Activated CD8-positive, alpha-beta memory T cell treated with anti-CD3 and anti-CD28 coated beads, Interleukin-2, amount 10 ng/mL, durations not matched to agents 7 days and 5 days (primary cell): ENCODE results near the gene FASTK. TPM values are rescaled to one million over a fixed set of nuclear protein-coding genes. Genes with fewer than 3 reads are reported as not detected.
"Not testable (repeated sequence)": the region's sequence is repeated elsewhere in the genome, so short reads cannot be mapped to it uniquely, and the experiment has no call there.

Experiments used
- ATAC-seq: fragments of 150-1000 bp; cut with Tn5 transposase; one replicate; pipeline ENCODE4 v1.10.0; 2021; ENCODE audit warnings: moderate library complexity
- CTCF ChIA-PET: fragments of 350-600 bp; sonication (Branson Sonifier 250); formaldehyde crosslinking; loops from one replicate; lab custom pipeline; 2021; ENCODE audit warnings: antibody characterized with exemption; lab: Charles Lee
- DNase-seq: peaks from one replicate; pipeline ENCODE4 v3.0.0-alpha.2; 2020
- H3K27ac Mint-ChIP-seq: one replicate; pipeline ENCODE4 v1.8.0; 2021; ENCODE audit warnings: mild to moderate bottlenecking, mixed read lengths
- H3K27me3 Mint-ChIP-seq: one replicate; pipeline ENCODE4 v1.8.0; 2021; ENCODE audit warnings: mixed read lengths
- H3K36me3 Mint-ChIP-seq: one replicate; pipeline ENCODE4 v1.8.0; 2021; ENCODE audit warnings: mild to moderate bottlenecking, mixed read lengths
- H3K4me1 Mint-ChIP-seq: one replicate; pipeline ENCODE4 v1.8.0; 2021; ENCODE audit warnings: mixed read lengths
- H3K4me3 Mint-ChIP-seq: one replicate; pipeline ENCODE4 v1.8.0; 2021; ENCODE audit warnings: mild to moderate bottlenecking, moderate library complexity, mixed read lengths
- H3K9me3 Mint-ChIP-seq: one replicate; pipeline ENCODE4 v1.8.0; 2022; ENCODE audit warnings: low read depth, mixed read lengths
- total RNA-seq, 2 experiments: library from RNA; stranded (reverse); gene quantifications; one replicate each; pipeline ENCODE4 v1.2.3, GENCODE V29; 2021

The FASTK gene
- total RNA-seq, 2 experiments from 2014 or later: 77.7 to 79.5 TPM

- Mint-ChIP-seq H3K4me1 (peaks cover 20% of the 10 kb centered on the region), H3K9me3 (no peaks in the 10 kb centered on the region), H3K27ac (no peak overlapping the region), H3K4me3 (no peak overlapping the region), H3K36me3 (no peaks in the 10 kb centered on the region), H3K27me3 (peaks cover 9% of the 10 kb centered on the region)
- ATAC-seq (no peak), DNase-seq (no peak)
- CTCF ChIA-PET: interaction anchor here (0.8 kb wide), 1 partner anchor 71 kb away, joined by 3 read pairs; no protein-coding TSS in a partner anchor
Measured at GRCh38 chr7:151053096-151053495, 27.5 kb downstream of the FASTK start.

- peak; percentile 75 for ATAC-seq
- H3K4me1 Mint-ChIP-seq: peaks cover 10% of the 10 kb centered on the region
- CTCF ChIA-PET: interaction anchor here (0.7 to 1.9 kb wide), 3 partner anchors 9 to 62 kb away, joined by 3 to 7 read pairs (median 4); no protein-coding TSS in a partner anchor
Measured at GRCh38 chr7:151051108-151051507, 29.5 kb downstream of the FASTK start.

DNA sequence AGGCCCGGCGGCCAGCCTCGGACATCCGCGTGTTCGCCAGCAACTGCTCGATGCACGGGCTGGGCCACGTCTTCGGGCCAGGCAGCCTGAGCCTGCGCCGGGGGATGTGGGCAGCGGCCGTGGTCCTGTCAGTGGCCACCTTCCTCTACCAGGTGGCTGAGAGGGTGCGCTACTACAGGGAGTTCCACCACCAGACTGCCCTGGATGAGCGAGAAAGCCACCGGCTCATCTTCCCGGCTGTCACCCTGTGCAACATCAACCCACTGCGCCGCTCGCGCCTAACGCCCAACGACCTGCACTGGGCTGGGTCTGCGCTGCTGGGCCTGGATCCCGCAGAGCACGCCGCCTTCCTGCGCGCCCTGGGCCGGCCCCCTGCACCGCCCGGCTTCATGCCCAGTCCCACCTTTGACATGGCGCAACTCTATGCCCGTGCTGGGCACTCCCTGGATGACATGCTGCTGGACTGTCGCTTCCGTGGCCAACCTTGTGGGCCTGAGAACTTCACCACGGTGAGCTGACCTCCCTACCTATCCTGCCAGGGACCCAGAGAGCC, 31.6 kb downstream of the FASTK start:
- no peak overlapping the region for H3K27ac Mint-ChIP-seq
- DNase-seq: no peak
- CTCF ChIA-PET: no interaction called here
- H3K27me3 Mint-ChIP-seq: peaks cover 9% of the 10 kb centered on the region
- no peak for ATAC-seq
- H3K4me3 Mint-ChIP-seq: no peak overlapping the region
- no peaks in the 10 kb centered on the region for H3K9me3 Mint-ChIP-seq
- no peaks in the 10 kb centered on the region for H3K36me3 Mint-ChIP-seq
- H3K4me1 Mint-ChIP-seq: peaks cover 10% of the 10 kb centered on the region

More at GRCh38 chr7:151051108-151051507, 29.5 kb downstream of the FASTK start:
- Mint-ChIP-seq H3K4me3 (no peak overlapping the region), H3K36me3 (no peaks in the 10 kb centered on the region), H3K27me3 (peaks cover 9% of the 10 kb centered on the region), H3K27ac (no peak overlapping the region), H3K9me3 (no peaks in the 10 kb centered on the region)
- peak; percentile 68 for DNase-seq

DNA sequence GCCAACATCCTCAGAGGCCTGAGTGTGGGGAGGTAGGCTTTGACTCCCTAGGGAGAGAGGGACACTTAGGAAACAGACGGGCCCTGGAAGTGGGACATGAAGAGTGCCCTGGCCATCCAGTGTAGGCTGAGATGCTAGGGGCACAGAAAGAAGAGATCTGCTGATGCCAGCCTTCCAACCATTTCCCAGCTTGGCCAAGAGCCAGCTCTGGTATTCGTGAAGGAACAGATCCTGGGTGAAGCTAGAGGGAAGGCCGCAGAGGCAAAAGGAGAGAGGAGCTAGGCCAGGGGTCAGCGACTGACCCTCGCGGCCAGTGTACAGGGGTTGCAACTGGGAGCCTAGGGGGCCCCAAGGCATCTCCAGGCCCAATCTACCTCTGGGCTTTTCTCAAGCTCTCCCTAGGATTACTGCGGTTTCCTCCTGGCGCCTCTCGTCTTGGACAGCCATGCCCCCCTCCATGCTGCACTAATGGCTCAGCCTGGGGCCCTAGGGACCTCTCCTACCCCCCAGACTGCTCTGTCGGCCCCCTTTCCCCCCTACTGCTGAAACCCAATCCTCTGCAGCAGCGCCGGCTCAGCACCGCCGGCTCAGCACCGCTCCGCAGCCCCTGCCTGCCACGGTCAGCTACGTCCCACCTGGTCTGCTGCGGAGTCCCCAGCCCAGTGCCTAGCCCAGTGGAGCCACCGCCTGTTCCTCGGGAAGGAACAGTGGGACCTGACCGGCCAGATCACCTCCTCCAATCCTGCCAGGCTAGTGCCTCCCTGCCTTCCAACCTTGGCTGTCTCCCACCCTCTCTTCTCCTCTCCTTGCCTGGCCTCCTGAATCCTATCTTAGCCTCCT, 32.4 kb downstream of the FASTK start, which contains the start of gene ASIC3:
Gene ASIC3 (plus strand): TSS at position 556 of the 840 bp plus-strand sequence. CDS start 355 bp downstream, outside the sequence.
- CTCF ChIA-PET: no interaction called here
- peaks cover 9% of the 10 kb centered on the region for H3K27me3 Mint-ChIP-seq
- H3K4me1 Mint-ChIP-seq: peaks cover 8% of the 10 kb centered on the region
- ATAC-seq (no peak), DNase-seq (no peak)
- no peaks in the 10 kb centered on the region for H3K36me3 Mint-ChIP-seq
- no peak within 1 kb of the TSS for H3K27ac Mint-ChIP-seq
- H3K4me3 Mint-ChIP-seq: no peak within 1 kb of the TSS
- H3K9me3 Mint-ChIP-seq: no peaks in the 10 kb centered on the region

DNA sequence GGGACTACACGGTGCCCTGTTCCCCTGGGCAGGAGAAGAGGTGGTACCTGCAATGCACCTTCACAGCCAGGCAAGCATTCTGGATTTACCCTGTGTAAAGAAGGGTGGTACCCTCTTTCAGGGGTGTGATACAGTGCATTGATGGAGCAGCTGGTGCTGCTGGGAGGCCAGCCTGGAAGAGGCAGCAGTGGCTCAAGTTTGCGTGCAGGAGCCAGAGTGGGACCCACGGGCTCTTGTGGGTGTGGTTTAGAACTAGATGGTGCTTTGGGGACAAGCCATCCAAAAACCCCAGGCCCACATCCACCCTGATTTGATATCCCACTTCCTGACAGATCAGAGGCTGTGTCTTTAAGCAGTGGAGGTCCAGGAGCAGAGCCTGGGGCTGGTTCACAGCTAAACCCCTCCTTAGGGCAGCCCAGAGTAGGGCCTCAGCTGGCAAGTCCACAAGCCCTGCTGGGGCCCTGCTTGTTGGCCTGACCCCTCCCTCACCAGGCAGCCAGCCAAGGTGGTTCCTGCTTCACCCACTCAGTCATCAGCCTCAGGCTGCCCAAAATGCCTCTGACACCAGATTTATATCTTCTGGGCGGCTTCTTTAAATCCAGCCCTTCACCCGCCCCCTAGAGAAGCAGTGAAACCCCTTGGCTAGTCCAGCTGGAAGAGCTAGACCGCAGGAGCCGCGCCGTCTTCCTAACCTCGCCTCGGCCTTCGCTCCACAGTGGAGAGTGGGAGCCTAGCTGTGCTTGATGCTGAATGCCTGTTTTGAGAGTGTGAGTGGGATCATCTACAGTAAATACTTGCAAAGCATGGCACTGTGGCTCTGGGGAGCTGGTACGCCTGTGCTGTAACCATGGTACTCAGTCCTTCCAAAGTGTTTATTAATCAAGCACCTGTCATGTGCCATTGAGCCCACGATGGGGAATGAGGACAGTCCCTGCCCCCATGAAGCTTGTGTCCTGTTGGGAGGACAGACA, 33.7 kb downstream of the FASTK start:
- no peak overlapping the region for H3K27ac Mint-ChIP-seq
- no peaks in the 10 kb centered on the region for H3K36me3 Mint-ChIP-seq
- H3K9me3 Mint-ChIP-seq: no peaks in the 10 kb centered on the region
- no peak overlapping the region for H3K4me3 Mint-ChIP-seq
- CTCF ChIA-PET: no interaction called here
- DNase-seq (no peak), ATAC-seq (no peak)
- H3K4me1 Mint-ChIP-seq: peaks cover 1% of the 10 kb centered on the region
- H3K27me3 Mint-ChIP-seq: peaks cover 7% of the 10 kb centered on the region

- DNase-seq: no peak
- no peaks in the 10 kb centered on the region for H3K36me3 Mint-ChIP-seq
- H3K4me1 Mint-ChIP-seq: peaks cover 1% of the 10 kb centered on the region
- CTCF ChIA-PET: no interaction called here
- no peaks in the 10 kb centered on the region for H3K9me3 Mint-ChIP-seq
- no peak for ATAC-seq
- no peak overlapping the region for H3K4me3 Mint-ChIP-seq
- no peak overlapping the region for H3K27ac Mint-ChIP-seq
- H3K27me3 Mint-ChIP-seq: peaks cover 4% of the 10 kb centered on the region
Measured at GRCh38 chr7:151045967-151046366, 34.6 kb downstream of the FASTK start.

GRCh38 chr7:151045262-151045661, 35.3 kb downstream of the FASTK start:
- ATAC-seq: no peak
- Mint-ChIP-seq H3K27ac (no peak overlapping the region), H3K27me3 (peaks cover under 1% of the 10 kb centered on the region), H3K36me3 (no peaks in the 10 kb centered on the region), H3K4me3 (no peak overlapping the region), H3K4me1 (peaks cover 1% of the 10 kb centered on the region), H3K9me3 (no peaks in the 10 kb centered on the region)
- no peak for DNase-seq
- CTCF ChIA-PET: no interaction called here

- Mint-ChIP-seq H3K36me3 (no peaks in the 10 kb centered on the region), H3K4me3 (no peak overlapping the region), H3K9me3 (no peaks in the 10 kb centered on the region), H3K27me3 (no peaks in the 10 kb centered on the region), H3K4me1 (peaks cover 11% of the 10 kb centered on the region), H3K27ac (no peak overlapping the region)
- CTCF ChIA-PET: no interaction called here
- ATAC-seq (no peak), DNase-seq (no peak)
Measured at GRCh38 chr7:151043959-151044358, 36.6 kb downstream of the FASTK start.

GRCh38 chr7:151043449-151043848, 37.2 kb downstream of the FASTK start:
- H3K4me1 Mint-ChIP-seq: peaks cover 16% of the 10 kb centered on the region
- CTCF ChIA-PET, H3K9me3 Mint-ChIP-seq, ATAC-seq, H3K36me3 Mint-ChIP-seq, DNase-seq, H3K4me3 Mint-ChIP-seq, H3K27ac Mint-ChIP-seq, H3K27me3 Mint-ChIP-seq: not testable (repeated sequence)

GRCh38 chr7:151040616-151041375, 39.8 kb downstream of the FASTK start:
- no peak for ATAC-seq
- H3K27me3 Mint-ChIP-seq: no peaks in the 10 kb centered on the region
- H3K36me3 Mint-ChIP-seq: no peaks in the 10 kb centered on the region
- DNase-seq: no peak
- no peak overlapping the region for H3K4me3 Mint-ChIP-seq
- H3K9me3 Mint-ChIP-seq: no peaks in the 10 kb centered on the region
- peaks cover 14% of the 10 kb centered on the region for H3K4me1 Mint-ChIP-seq
- H3K27ac Mint-ChIP-seq: no peak overlapping the region
- CTCF ChIA-PET: interaction anchor here (1.8 kb wide), 1 partner anchor 22 kb away, joined by 9 read pairs; no protein-coding TSS in a partner anchor

DNA sequence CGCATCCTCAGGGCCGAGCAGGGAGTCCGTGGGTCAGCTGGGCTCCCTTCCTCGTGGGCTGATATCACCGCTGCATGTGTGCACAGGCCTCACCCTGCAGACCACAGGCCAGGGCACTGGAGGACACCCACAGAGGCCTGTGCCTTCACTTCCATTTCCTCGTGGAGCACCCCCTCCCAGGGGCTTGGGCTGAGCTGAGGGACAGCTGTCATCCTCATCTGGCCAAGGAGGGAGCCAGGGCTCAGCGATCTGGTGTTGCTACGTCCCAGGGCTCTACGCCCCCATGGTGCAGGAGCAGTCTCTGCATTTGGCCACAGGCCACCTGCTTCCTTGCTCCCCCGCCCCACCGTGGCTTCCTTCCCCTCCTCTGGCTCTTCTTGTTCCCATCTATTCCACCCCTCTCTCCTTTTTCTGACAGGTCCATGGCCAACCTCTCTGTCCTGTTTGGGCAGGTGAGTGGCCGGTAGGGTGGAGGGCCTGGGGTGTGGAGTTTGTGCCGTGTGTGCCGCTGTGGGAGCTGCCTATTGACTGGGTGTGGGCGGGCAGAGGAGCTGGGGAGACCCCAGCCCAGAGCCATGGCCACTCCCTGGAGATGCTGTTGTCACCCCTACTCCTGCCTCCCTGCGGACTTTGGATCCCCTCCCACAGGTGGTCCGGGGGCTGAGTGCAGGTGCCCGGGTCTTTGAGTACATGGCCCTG, 40.6 kb downstream of the FASTK start:
- H3K36me3 Mint-ChIP-seq: no peaks in the 10 kb centered on the region

More for the DNA sequence above, 40.6 kb downstream of the FASTK start:
- Mint-ChIP-seq H3K27ac (no peak overlapping the region), H3K9me3 (no peaks in the 10 kb centered on the region), H3K4me1 (peaks cover 14% of the 10 kb centered on the region), H3K4me3 (no peak overlapping the region), H3K27me3 (no peaks in the 10 kb centered on the region)
- no peak for ATAC-seq
- no peak for DNase-seq
- CTCF ChIA-PET: interaction anchor here (1.8 kb wide), 1 partner anchor 22 kb away, joined by 9 read pairs; no protein-coding TSS in a partner anchor
